CD4-positive, alpha-beta memory T cell (primary cell): Measurements from ENCODE around the gene CD180. TPM values are rescaled to one million over a fixed set of nuclear protein-coding genes. Genes with fewer than 3 reads are reported as not detected.
A peak's percentile ranks its signal among the peaks of the same experiment; 100 is the strongest.

Experiments
- CTCF ChIA-PET: fragments of 350-600 bp; sonication (Branson Sonifier 250); formaldehyde crosslinking; loops from one replicate; lab custom pipeline; 2021; ENCODE audit warnings: inconsistent platforms; ENCODE audit not compliant: partially characterized antibody; lab: Charles Lee
- POLR2A ChIA-PET: fragments of 350-600 bp; sonication (Branson Sonifier 250); formaldehyde crosslinking; loops from one replicate; lab custom pipeline; 2021; ENCODE audit not compliant: partially characterized antibody; lab: Charles Lee
- DNase-seq, 5 donors: peaks; one replicate each; pipeline versions ENCODE4 v3.0.0 to v3.0.0-alpha.2; 2020 to 2022; ENCODE audit warnings: mixed read lengths in 1 of 5
- H3K27ac ChIP-seq: one replicate; pipeline ENCODE4 v1.7.0; 2013; ENCODE audit warnings: low read depth, low read length
- H3K27me3 ChIP-seq: 2 replicates; pipeline ENCODE4 v1.7.0; 2013; ENCODE audit warnings: mild to moderate bottlenecking, low read length, moderate library complexity; ENCODE audit not compliant: insufficient read depth
- H3K36me3 ChIP-seq: 2 replicates; pipeline ENCODE4 v1.7.0; 2013; ENCODE audit warnings: mild to moderate bottlenecking, low read length, moderate library complexity; ENCODE audit not compliant: insufficient read depth
- H3K4me1 ChIP-seq: 2 replicates; pipeline ENCODE4 v1.7.0; 2013; ENCODE audit warnings: mild to moderate bottlenecking, low read length, moderate library complexity; ENCODE audit not compliant: insufficient read depth
- H3K4me3 ChIP-seq, 2 donors: one replicate each; pipeline ENCODE4 v1.7.0; 2013; ENCODE audit warnings: low read length in 2 of 2, mild to moderate bottlenecking in 1 of 2
- H3K9me3 ChIP-seq, 2 donors: one replicate each; pipeline ENCODE4 v1.7.0; 2013; ENCODE audit warnings: low read length in 2 of 2, control low read depth in 1 of 2; ENCODE audit not compliant: control insufficient read depth in 1 of 2
- H3K27ac Mint-ChIP-seq, 7 donors: one replicate each; pipeline ENCODE4 v1.8.0; 2020 to 2021; ENCODE audit warnings: mixed read lengths in 7 of 7, mild to moderate bottlenecking in 6 of 7, inconsistent platforms in 3 of 7, moderate library complexity in 3 of 7
- H3K27me3 Mint-ChIP-seq, 2 donors: one replicate each; pipeline ENCODE4 v1.8.0; 2020 to 2021; ENCODE audit warnings: mixed read lengths in 2 of 2
- H3K36me3 Mint-ChIP-seq, 2 donors: one replicate each; pipeline ENCODE4 v1.8.0; 2020 to 2021; ENCODE audit warnings: mixed read lengths in 2 of 2, inconsistent platforms in 1 of 2, mild to moderate bottlenecking in 1 of 2
- H3K4me1 Mint-ChIP-seq, 4 donors: one replicate each; pipeline ENCODE4 v1.8.0; 2020 to 2021; ENCODE audit warnings: mixed read lengths in 4 of 4, mild to moderate bottlenecking in 1 of 4
- H3K4me3 Mint-ChIP-seq, 8 donors: one replicate each; pipeline ENCODE4 v1.8.0; 2020 to 2021; ENCODE audit warnings: mixed read lengths in 8 of 8, mild to moderate bottlenecking in 7 of 8, moderate library complexity in 6 of 8, inconsistent platforms in 3 of 8
- H3K9me3 Mint-ChIP-seq, 8 donors: one replicate each; pipeline ENCODE4 v1.8.0; 2020 to 2021; ENCODE audit warnings: mixed read lengths in 8 of 8, mild to moderate bottlenecking in 5 of 8, inconsistent platforms in 3 of 8, moderate library complexity in 1 of 8
- intact Hi-C: fragments of 100-400 bp; cut with micrococcal nuclease; formaldehyde crosslinking; loops from one replicate; pipeline ENCODE4 v1.15.1; 2023
- polyA plus RNA-seq, 2 donors: library from polyadenylated mRNA; unstranded; fragments of 300-500 nt; fragmentation: Illumina TruSeq; gene quantifications; one replicate each; pipeline ENCODE4 v1.2.3, GENCODE V29; 2021
- total RNA-seq, 2 experiments: library from RNA; stranded (reverse); gene quantifications; one replicate each; pipeline ENCODE4 v1.2.3, GENCODE V29; 2021

Gene CD180
- total and polyA plus RNA-seq, 4 experiments from 2014 or later, result 0.25 to 0.52 (median 0.50) TPM; not detected in 1

- peaks cover 0 to 6% (median 4%) of the 10 kb centered on the region in 8 donors for H3K9me3 Mint-ChIP-seq
- Histone ChIP-seq H3K4me1 (peaks cover 44% of the 10 kb centered on the region), H3K4me3 (no peak overlapping the region), H3K27me3 (no peaks in the 10 kb centered on the region), H3K9me3 (no peaks in the 10 kb centered on the region), H3K36me3 (no peaks in the 10 kb centered on the region), H3K27ac (no peak overlapping the region)
- DNase-seq, result no peak
- intact Hi-C loops, result no loop called here
- no peaks in the 10 kb centered on the region for H3K27me3 Mint-ChIP-seq
- H3K27ac Mint-ChIP-seq, result no peak overlapping the region
- POLR2A ChIA-PET, result interaction anchor here (0.8 to 19.4 kb wide), 3 partner anchors 9 to 33 kb away, joined by 3 to 703 read pairs (median 109); partner anchors contain the start of gene CD180
- no peak overlapping the region for H3K4me3 Mint-ChIP-seq
- CTCF ChIA-PET, result interaction anchor here (18.1 kb wide), 1 partner anchor 39 kb away, joined by 851 read pairs; the partner anchor contains the start of gene CD180
- peaks cover 4 to 7% of the 10 kb centered on the region in 2 donors for H3K36me3 Mint-ChIP-seq
- H3K4me1 Mint-ChIP-seq, result peaks cover 21 to 37% (median 30%) of the 10 kb centered on the region in 4 donors
Observed at GRCh38 chr5:67170767-67171166, 25.8 kb downstream of the CD180 start.

DNA sequence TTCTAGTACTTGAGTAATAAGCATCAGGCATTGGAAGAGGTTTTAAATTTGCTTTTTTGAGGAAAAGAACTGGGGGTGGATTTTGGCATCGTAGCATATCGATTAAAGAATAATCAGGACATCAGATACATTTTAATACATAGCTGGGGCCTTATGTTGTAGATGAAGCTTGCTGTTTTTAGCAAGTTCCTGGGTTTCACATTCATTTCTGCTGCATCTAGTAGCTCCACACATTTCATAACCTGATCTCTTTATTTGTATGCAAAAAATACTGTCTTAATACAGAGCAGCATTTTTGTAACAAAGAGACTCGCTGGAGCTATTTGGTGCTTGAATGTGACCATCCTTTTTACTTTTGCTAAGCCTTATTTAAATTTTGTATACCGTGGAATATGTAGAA, 28.5 kb downstream of the CD180 start:
- intact Hi-C loops, result loop anchor here (2.0 to 10.0 kb wide), 3 partner anchors 15 to 1087 kb away; no protein-coding TSS in a partner anchor
- H3K27ac ChIP-seq, result peak overlapping the region; percentile 86
- H3K4me1 ChIP-seq, result peaks cover 71% of the 10 kb centered on the region
- Mint-ChIP-seq H3K36me3 (peaks cover 14 to 16% of the 10 kb centered on the region in 2 donors), H3K4me1 (peaks cover 26 to 57% (median 43%) of the 10 kb centered on the region in 4 donors), H3K27ac (peak overlapping the region in 6 of 7 donors; percentile 84 to 98 (median 97)), H3K9me3 (peaks cover 0 to 2% (median 0%) of the 10 kb centered on the region in 8 donors), H3K27me3 (no peaks in the 10 kb centered on the region), H3K4me3 (peak overlapping the region; percentile 27 to 96 (median 64))
- CTCF ChIA-PET, result interaction anchor here (1.5 to 18.1 kb wide), 5 partner anchors 10 to 42 kb away, joined by 5 to 851 read pairs (median 27); partner anchors contain the start of gene CD180
- no peaks in the 10 kb centered on the region for H3K9me3 ChIP-seq
- no peaks in the 10 kb centered on the region for H3K36me3 ChIP-seq
- POLR2A ChIA-PET, result interaction anchor here (0.8 to 19.4 kb wide), 10 partner anchors 10 to 1112 kb away, joined by 3 to 703 read pairs (median 16); partner anchors contain the start of genes CD180 and PIK3R1
- no peaks in the 10 kb centered on the region for H3K27me3 ChIP-seq
- DNase-seq, result no peak
- H3K4me3 ChIP-seq, result peak overlapping the region in 1 of 2 donors; percentile 13

DNA sequence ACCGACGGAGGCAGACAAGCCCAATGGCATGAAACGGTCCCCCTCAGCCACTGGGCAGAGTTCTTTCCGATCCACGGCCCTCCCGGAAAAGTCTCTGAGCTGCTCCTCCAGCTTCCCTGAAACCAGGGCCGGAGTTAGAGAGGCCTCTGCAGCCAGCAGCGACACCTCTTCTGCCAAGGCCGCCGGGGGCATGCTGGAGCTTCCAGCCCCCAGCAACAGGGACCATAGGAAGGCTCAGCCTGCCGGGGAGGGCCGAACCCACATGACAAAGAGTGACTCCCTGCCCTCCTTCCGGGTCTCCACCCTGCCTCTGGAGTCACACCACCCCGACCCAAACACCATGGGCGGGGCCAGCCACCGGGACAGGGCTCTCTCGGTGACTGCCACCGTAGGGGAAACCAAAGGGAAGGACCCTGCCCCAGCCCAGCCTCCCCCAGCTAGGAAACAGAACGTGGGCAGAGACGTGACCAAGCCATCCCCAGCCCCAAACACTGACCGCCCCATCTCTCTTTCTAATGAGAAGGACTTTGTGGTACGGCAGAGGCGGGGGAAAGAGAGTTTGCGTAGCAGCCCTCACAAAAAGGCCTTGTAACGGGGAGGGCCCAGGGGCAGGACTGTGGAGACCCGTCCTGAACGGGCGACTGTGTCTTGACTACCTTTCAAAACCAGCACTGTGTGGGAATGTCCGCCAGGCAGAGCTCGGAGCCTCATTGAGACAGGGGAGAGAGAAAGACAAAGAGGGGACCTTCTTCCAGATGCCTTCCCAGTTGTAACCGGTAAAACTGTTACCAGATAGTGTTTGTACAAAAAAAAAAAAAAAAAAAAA, 29.9 kb downstream of the CD180 start:
- DNase-seq, result peak; percentile 66 to 80 (median 71)
- Histone ChIP-seq H3K9me3 (no peaks in the 10 kb centered on the region), H3K4me3 (peak overlapping the region; percentile 65 to 66), H3K27ac (peak overlapping the region; percentile 86), H3K36me3 (no peaks in the 10 kb centered on the region), H3K27me3 (no peaks in the 10 kb centered on the region), H3K4me1 (peaks cover 85% of the 10 kb centered on the region)
- H3K36me3 Mint-ChIP-seq, result peaks cover 25 to 26% of the 10 kb centered on the region in 2 donors
- peaks cover 39 to 71% (median 57%) of the 10 kb centered on the region in 4 donors for H3K4me1 Mint-ChIP-seq
- CTCF ChIA-PET, result interaction anchor here (0.6 to 18.1 kb wide), 13 partner anchors 9 to 1113 kb away, joined by 3 to 851 read pairs (median 5); partner anchors contain the start of gene CD180
- intact Hi-C loops, result loop anchor here (1.0 to 10.0 kb wide), 5 partner anchors 9 to 1088 kb away; partner anchors contain the start of gene PIK3R1
- peak overlapping the region; percentile 89 to 96 (median 92) for H3K4me3 Mint-ChIP-seq
- POLR2A ChIA-PET, result interaction anchor here (0.8 to 19.4 kb wide), 14 partner anchors 9 to 1240 kb away, joined by 3 to 703 read pairs (median 14); partner anchors contain the start of genes CD180, ERBIN and PIK3R1
- peak overlapping the region in 6 of 7 donors; percentile 97 to 98 (median 97) for H3K27ac Mint-ChIP-seq
- no peaks in the 10 kb centered on the region for H3K27me3 Mint-ChIP-seq
- H3K9me3 Mint-ChIP-seq, result peaks cover 0 to 2% (median 0%) of the 10 kb centered on the region in 8 donors

DNA sequence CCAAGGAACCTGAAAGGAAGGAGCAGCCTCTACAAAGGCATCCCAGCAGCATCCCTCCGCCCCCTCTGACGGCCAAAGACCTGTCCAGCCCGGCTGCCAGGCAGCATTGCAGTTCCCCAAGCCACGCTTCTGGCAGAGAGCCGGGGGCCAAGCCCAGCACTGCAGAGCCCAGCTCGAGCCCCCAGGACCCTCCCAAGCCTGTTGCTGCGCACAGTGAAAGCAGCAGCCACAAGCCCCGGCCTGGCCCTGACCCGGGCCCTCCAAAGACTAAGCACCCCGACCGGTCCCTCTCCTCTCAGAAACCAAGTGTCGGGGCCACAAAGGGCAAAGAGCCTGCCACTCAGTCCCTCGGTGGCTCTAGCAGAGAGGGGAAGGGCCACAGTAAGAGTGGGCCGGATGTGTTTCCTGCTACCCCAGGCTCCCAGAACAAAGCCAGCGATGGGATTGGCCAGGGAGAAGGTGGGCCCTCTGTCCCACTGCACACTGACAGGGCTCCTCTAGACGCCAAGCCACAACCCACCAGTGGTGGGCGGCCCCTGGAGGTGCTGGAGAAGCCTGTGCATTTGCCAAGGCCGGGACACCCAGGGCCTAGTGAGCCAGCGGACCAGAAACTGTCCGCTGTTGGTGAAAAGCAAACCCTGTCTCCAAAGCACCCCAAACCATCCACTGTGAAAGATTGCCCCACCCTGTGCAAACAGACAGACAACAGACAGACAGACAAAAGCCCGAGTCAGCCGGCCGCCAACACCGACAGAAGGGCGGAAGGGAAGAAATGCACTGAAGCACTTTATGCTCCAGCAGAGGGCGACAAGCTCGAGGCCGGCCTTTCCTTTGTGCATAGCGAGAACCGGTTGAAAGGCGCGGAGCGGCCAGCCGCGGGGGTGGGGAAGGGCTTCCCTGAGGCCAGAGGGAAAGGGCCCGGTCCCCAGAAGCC, 30.8 kb downstream of the CD180 start:
- peaks cover 47 to 80% (median 65%) of the 10 kb centered on the region in 4 donors for H3K4me1 Mint-ChIP-seq
- intact Hi-C loops, result loop anchor here (1.0 to 10.0 kb wide), 5 partner anchors 8 to 1089 kb away; partner anchors contain the start of gene PIK3R1
- POLR2A ChIA-PET, result interaction anchor here (0.8 to 19.4 kb wide), 15 partner anchors 8 to 1240 kb away, joined by 3 to 703 read pairs (median 11); partner anchors contain the start of genes CD180, ERBIN and PIK3R1
- H3K36me3 Mint-ChIP-seq, result peaks cover 25 to 26% of the 10 kb centered on the region in 2 donors
- Histone ChIP-seq H3K4me1 (peaks cover 94% of the 10 kb centered on the region), H3K27me3 (no peaks in the 10 kb centered on the region), H3K9me3 (no peaks in the 10 kb centered on the region), H3K36me3 (no peaks in the 10 kb centered on the region), H3K4me3 (peak overlapping the region; percentile 65 to 66), H3K27ac (peak overlapping the region; percentile 86)
- no peaks in the 10 kb centered on the region for H3K27me3 Mint-ChIP-seq
- H3K9me3 Mint-ChIP-seq, result peaks cover 0 to 2% (median 0%) of the 10 kb centered on the region in 8 donors
- peak; percentile 80 to 86 (median 81) for DNase-seq
- H3K4me3 Mint-ChIP-seq, result peak overlapping the region; percentile 89 to 96 (median 92)
- peak overlapping the region in 6 of 7 donors; percentile 97 to 98 (median 97) for H3K27ac Mint-ChIP-seq
- CTCF ChIA-PET, result interaction anchor here (0.8 to 18.1 kb wide), 12 partner anchors 8 to 1114 kb away, joined by 3 to 851 read pairs (median 6); partner anchors contain the start of gene CD180

DNA sequence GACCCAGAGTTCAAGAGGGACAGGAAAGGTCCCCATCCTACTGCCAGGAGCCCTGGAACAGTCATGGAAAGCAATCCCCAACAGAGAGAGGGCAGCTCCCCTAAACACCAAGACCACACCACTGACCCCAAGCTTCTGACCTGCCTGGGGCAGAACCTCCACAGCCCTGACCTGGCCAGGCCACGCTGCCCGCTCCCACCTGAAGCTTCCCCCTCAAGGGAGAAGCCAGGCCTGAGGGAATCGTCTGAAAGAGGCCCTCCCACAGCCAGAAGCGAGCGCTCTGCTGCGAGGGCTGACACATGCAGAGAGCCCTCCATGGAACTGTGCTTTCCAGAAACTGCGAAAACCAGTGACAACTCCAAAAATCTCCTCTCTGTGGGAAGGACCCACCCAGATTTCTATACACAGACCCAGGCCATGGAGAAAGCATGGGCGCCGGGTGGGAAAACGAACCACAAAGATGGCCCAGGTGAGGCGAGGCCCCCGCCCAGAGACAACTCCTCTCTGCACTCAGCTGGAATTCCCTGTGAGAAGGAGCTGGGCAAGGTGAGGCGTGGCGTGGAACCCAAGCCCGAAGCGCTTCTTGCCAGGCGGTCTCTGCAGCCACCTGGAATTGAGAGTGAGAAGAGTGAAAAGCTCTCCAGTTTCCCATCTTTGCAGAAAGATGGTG, 31.6 kb downstream of the CD180 start:
- Mint-ChIP-seq H3K27me3 (no peaks in the 10 kb centered on the region), H3K4me3 (peak overlapping the region; percentile 89 to 96 (median 92)), H3K36me3 (peaks cover 25 to 26% of the 10 kb centered on the region in 2 donors), H3K4me1 (peaks cover 53 to 87% (median 72%) of the 10 kb centered on the region in 4 donors), H3K27ac (peak overlapping the region in 6 of 7 donors; percentile 97 to 98 (median 97)), H3K9me3 (peaks cover 0 to 2% (median 0%) of the 10 kb centered on the region in 8 donors)
- no peaks in the 10 kb centered on the region for H3K27me3 ChIP-seq
- H3K36me3 ChIP-seq, result no peaks in the 10 kb centered on the region
- no peak for DNase-seq
- no peaks in the 10 kb centered on the region for H3K9me3 ChIP-seq
- peak overlapping the region; percentile 86 for H3K27ac ChIP-seq
- peaks cover 97% of the 10 kb centered on the region for H3K4me1 ChIP-seq
- H3K4me3 ChIP-seq, result peak overlapping the region; percentile 65 to 66
- ChIA-PET POLR2A (interaction anchor here (0.8 to 19.4 kb wide), 12 partner anchors 7 to 1116 kb away, joined by 3 to 703 read pairs (median 8); partner anchors contain the start of gene CD180), CTCF (interaction anchor here (1.3 to 18.1 kb wide), 4 partner anchors 10 to 45 kb away, joined by 5 to 851 read pairs (median 12); partner anchors contain the start of gene CD180)
- intact Hi-C loops, result loop anchor here (5.0 to 10.0 kb wide), 2 partner anchors 163 to 1090 kb away; no protein-coding TSS in a partner anchor
